ACC112 (cell line): Measurements from ENCODE around the gene HECTD4.

ENCODE experiments used
- H2AFZ ChIP-seq: fragments of 200-600 bp; sonication (generic); one replicate; pipeline ENCODE4 v1.6.0; 2017; ENCODE audit warnings: antibody characterized with exemption, low read length; ENCODE audit not compliant: unreplicated experiment
- H3K27ac ChIP-seq: fragments of 200-600 bp; sonication (generic); 2 replicates; pipeline ENCODE4 v1.5.1; 2014; ENCODE audit warnings: low read depth, mild to moderate bottlenecking, antibody characterized with exemption, low read length, moderate library complexity
- H3K27me3 ChIP-seq: fragments of 200-600 bp; sonication (generic); 2 replicates; pipeline ENCODE4 v1.6.1; 2014; ENCODE audit warnings: mild to moderate bottlenecking, antibody characterized with exemption, low read length, moderate library complexity, mixed read lengths; ENCODE audit not compliant: insufficient read depth
- H3K36me3 ChIP-seq: fragments of 200-600 bp; sonication (generic); 2 replicates; pipeline ENCODE4 v1.6.1; 2016; ENCODE audit warnings: mild to moderate bottlenecking, antibody characterized with exemption, low read length, moderate library complexity, mixed read lengths; ENCODE audit not compliant: insufficient read depth
- H3K4me1 ChIP-seq: fragments of 200-600 bp; sonication (generic); one replicate; pipeline ENCODE4 v1.6.1; 2016; ENCODE audit warnings: low read length, mixed read lengths; ENCODE audit not compliant: insufficient read depth, unreplicated experiment, control insufficient read depth
- H3K4me3 ChIP-seq: fragments of 200-600 bp; sonication (generic); 2 replicates; pipeline ENCODE4 v1.5.1; 2014; ENCODE audit warnings: mild to moderate bottlenecking, low read depth, low read length
- H3K79me2 ChIP-seq: fragments of 200-600 bp; sonication (generic); one replicate; pipeline ENCODE4 v1.6.0; 2016; ENCODE audit warnings: low read length; ENCODE audit not compliant: control insufficient read depth, unreplicated experiment, insufficient read depth

Gene HECTD4

DNA sequence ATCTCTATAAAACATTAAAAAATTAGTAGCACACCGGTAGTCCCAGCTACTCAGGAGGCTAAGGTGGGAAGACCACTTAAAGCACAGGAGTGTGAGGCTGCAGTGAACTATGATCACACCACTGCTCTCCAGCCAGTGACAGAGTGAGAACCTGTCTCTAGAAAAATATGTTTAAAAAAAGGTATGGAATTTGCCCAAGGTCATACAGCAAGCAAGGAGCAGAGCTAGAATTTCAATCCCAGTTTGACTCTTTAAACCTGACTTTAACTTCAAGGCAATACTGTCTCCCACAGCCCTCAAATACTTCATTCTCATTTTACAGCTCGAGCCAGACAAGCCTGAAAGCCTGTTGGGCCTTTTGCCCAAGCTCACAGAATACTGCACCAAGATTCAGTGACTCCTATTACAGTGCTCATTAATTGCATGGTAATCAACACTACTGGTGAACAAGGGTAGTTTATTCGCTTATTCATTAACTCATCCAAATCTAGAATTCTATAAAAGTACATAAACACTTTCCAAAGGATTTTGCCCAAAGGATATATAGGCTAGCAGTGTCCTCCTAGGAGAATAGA lies 8.0 kb downstream of the HECTD4 start:
- Histone ChIP-seq H3K27me3 (no peaks in the 10 kb centered on the region), H2AFZ (no peak overlapping the region), H3K27ac (no peak overlapping the region), H3K4me3 (no peak overlapping the region), H3K36me3 (no peaks in the 10 kb centered on the region), H3K4me1 (peaks cover 8% of the 10 kb centered on the region), H3K79me2 (peaks cover 45% of the 10 kb centered on the region)

DNA sequence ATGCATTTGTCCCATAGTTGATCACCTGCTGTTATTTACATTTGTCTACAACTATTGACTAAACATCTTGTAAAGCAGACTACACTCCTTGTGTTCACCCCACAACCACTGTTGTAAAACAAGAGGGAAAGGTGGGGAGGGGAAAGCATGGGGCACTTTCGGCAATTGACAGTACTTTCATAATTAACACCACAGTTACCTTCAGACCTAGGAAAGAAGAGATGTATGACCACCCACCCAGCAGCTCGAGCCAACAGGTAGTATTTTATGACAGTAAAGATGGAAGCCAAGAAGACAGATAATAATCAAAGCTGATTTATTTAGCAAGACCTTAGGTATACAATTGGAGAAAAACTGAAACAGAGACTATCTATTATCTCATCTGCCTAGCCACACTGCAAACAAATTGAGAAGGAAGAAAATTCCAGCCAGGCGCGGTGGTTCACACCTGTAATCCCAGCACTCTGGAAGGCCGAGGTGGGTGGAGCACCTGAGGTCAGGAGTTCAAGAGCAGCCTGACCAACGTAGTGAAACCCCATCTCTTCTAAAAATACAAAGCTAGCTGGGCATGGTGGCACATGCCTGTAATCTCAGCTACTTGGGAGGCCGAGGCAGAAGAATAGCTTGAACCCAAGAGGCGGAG lies 11.2 kb downstream of the HECTD4 start:
- Histone ChIP-seq H3K4me3 (no peak overlapping the region), H2AFZ (no peak overlapping the region), H3K36me3 (no peaks in the 10 kb centered on the region), H3K27me3 (no peaks in the 10 kb centered on the region), H3K79me2 (peaks cover 36% of the 10 kb centered on the region), H3K27ac (no peak overlapping the region), H3K4me1 (peaks cover 8% of the 10 kb centered on the region)

DNA sequence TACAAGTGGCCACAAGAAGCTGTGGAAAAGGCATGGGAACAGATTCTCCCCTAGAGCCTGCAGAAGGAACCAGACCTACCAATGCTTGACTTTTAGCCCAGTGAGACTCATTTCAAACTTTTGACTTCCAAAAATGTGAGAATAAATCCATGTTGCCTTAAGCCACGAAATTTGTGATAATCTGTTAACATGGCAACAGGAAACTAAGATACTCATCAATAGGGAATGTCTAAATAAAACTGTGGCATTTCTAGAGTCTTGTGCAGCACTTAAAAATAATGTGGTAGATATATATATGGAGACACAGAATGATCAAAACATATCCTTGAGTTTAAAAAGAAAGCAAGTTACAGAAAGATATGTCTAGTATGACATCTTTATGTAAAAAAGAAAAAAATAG lies 12.0 kb downstream of the HECTD4 start:
- H3K27ac ChIP-seq: no peak overlapping the region
- H3K27me3 ChIP-seq: no peaks in the 10 kb centered on the region
- peaks cover 8% of the 10 kb centered on the region for H3K4me1 ChIP-seq
- no peak overlapping the region for H3K4me3 ChIP-seq
- no peaks in the 10 kb centered on the region for H3K36me3 ChIP-seq
- H2AFZ ChIP-seq: no peak overlapping the region
- H3K79me2 ChIP-seq: peaks cover 37% of the 10 kb centered on the region

DNA sequence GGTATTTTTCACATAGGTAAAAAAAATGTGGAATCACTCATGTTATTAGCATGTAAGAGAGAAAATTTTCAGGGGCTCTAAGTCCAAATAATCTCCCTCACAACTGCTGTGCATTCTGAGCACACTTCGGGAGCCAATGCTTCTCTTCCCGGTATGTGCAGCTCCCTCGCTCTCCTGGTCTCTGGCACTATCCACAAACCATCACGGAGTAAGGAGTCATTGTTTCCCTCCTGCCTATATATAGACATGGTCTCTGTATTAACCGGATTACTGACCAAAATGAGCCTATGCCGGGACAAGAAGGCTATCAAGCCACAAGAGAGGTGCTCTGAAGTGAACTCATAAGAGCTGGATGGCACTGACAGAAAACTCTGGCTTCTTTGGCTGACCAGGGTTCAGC lies 13.4 kb downstream of the HECTD4 start:
- Histone ChIP-seq H3K27ac (no peak overlapping the region), H3K79me2 (peaks cover 31% of the 10 kb centered on the region), H3K4me1 (peaks cover 8% of the 10 kb centered on the region), H3K4me3 (no peak overlapping the region), H2AFZ (no peak overlapping the region), H3K36me3 (no peaks in the 10 kb centered on the region), H3K27me3 (no peaks in the 10 kb centered on the region)

DNA sequence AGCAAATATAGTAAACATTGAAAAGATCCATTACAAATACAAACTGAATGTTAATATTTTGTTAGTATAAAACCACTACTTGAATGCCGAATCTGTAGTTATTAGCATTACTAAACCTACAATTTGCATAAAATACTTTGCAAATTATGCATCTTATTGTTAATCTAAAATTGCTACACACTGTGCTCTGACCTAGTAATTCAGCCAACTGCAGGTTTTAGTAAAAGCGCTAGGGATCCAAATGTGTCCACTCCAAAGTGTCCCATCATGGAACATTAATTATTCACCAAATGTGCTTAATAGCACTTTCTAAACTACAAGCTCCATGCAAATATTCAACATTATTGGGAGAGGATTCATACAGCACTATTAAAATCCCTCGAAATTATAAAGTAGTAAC lies 14.3 kb downstream of the HECTD4 start:
- H3K79me2 ChIP-seq: peaks cover 32% of the 10 kb centered on the region
- H3K36me3 ChIP-seq: no peaks in the 10 kb centered on the region
- H2AFZ ChIP-seq: no peak overlapping the region
- no peaks in the 10 kb centered on the region for H3K27me3 ChIP-seq
- H3K27ac ChIP-seq: no peak overlapping the region
- peaks cover 8% of the 10 kb centered on the region for H3K4me1 ChIP-seq
- no peak overlapping the region for H3K4me3 ChIP-seq

DNA sequence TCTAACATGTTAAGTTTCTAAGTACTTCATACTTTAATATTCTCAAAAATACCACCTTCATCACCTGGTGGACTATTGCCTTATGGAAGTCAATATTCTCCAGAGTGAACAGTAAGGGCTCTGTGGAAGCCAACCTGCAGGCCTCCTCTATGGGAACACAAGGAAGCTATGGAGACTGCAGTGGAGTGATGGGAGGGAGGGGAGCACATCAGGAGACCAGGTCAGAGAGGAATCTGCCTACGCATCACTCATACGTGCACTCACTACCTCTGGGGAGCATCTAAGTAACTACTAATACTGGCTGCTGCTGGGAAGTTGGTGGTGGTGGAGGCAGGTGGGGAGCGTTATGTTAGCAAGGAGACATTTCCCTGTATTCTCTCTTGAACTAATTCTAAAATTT lies 19.9 kb downstream of the HECTD4 start:
- Histone ChIP-seq H3K27ac (no peak overlapping the region), H3K4me3 (no peak overlapping the region), H3K4me1 (no peaks in the 10 kb centered on the region), H3K27me3 (no peaks in the 10 kb centered on the region), H3K79me2 (peaks cover 24% of the 10 kb centered on the region), H2AFZ (no peak overlapping the region), H3K36me3 (no peaks in the 10 kb centered on the region)

DNA sequence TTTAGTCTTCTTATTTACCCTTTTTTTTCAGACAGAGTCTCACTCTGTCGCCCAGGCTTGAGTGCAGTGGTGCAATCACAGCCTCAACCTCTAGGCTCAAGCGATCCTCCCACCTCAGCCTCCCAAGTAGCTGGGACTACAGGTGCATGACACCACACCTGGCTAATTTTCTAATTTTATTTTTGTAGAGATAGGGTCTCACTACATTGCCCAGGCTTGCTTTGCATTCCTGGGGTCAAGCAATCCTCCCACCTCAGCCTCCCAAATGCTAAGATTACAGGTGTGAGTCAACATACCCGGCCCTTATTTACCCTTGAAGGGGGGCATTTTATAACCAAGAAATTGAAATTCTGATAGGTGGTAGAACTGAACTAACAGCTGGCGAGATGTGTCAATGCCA lies 21.0 kb downstream of the HECTD4 start:
- Histone ChIP-seq H3K4me1 (no peaks in the 10 kb centered on the region), H3K79me2 (peaks cover 24% of the 10 kb centered on the region), H2AFZ (no peak overlapping the region), H3K27me3 (no peaks in the 10 kb centered on the region), H3K36me3 (no peaks in the 10 kb centered on the region), H3K4me3 (no peak overlapping the region), H3K27ac (no peak overlapping the region)

DNA sequence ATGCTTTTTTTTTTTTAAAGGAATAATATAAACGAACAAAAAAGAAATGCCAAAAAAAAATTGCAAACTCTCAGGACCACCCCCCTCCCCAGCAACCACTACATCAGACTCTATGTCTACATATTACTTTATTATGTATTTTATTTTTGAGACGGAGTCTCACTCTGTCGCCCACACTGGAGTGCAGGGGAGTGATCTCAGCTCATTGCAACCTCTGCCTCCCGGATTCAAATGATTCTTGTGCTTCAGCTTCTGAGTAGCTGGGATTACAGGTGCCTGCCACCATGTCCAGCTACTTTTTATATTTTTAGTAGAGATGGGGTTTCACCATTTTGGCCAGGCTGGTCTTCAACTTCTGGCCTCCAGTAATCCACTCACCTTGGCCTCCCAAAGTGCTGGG lies 22.9 kb downstream of the HECTD4 start:
- no peak overlapping the region for H3K27ac ChIP-seq
- H3K4me3 ChIP-seq: no peak overlapping the region
- H3K79me2 ChIP-seq: peaks cover 18% of the 10 kb centered on the region
- H3K27me3 ChIP-seq: no peaks in the 10 kb centered on the region
- H2AFZ ChIP-seq: no peak overlapping the region
- no peaks in the 10 kb centered on the region for H3K36me3 ChIP-seq
- no peaks in the 10 kb centered on the region for H3K4me1 ChIP-seq

DNA sequence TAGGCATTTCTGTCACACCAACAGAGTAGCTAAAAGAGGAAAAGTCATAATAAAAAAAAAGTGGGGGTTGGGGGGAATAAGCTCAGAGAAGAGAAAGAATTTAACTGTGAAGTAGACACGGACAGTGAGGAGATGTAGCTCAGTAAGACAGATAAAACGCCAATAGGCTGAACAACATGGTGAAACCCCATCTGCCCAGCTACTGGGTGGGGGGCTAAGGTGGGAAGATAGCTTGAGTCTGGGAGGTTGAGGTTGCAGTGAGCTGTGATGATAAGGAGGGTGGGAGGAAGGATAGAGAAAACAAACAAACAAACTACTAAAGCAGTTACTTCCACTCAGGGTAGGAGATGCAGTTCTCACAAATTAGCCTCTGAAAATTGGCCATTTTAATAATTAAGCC lies 25.0 kb downstream of the HECTD4 start:
- H3K27me3 ChIP-seq: no peaks in the 10 kb centered on the region
- H3K27ac ChIP-seq: no peak overlapping the region
- peaks cover 25% of the 10 kb centered on the region for H3K79me2 ChIP-seq

DNA sequence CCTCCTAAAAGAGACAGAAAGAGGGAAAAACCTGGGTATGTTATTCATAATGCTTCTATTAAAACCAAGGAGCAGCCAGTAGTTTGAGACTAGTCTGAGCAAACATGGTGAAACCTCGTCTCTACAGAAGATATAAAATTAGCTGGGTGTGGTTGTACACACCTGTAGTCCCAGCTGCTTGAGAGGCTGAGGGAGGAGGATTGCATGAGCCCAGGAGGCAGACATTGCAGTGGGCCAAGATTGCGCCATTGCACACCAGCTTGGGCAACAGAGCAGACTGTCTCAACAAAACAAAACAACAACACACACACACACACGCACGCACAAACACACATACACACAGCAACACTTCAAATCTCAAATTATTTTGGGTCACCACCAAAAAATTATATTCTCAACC lies 27.8 kb downstream of the HECTD4 start:
- H3K36me3 ChIP-seq: no peaks in the 10 kb centered on the region
- H2AFZ ChIP-seq: no peak overlapping the region
- peaks cover 16% of the 10 kb centered on the region for H3K79me2 ChIP-seq
- H3K27me3 ChIP-seq: no peaks in the 10 kb centered on the region
- H3K4me1 ChIP-seq: no peaks in the 10 kb centered on the region
- no peak overlapping the region for H3K27ac ChIP-seq
- no peak overlapping the region for H3K4me3 ChIP-seq

More for the DNA sequence above, 25.0 kb downstream of the HECTD4 start:
- H3K4me1 ChIP-seq: no peaks in the 10 kb centered on the region
- no peak overlapping the region for H2AFZ ChIP-seq
- H3K36me3 ChIP-seq: no peaks in the 10 kb centered on the region
- H3K4me3 ChIP-seq: no peak overlapping the region

DNA sequence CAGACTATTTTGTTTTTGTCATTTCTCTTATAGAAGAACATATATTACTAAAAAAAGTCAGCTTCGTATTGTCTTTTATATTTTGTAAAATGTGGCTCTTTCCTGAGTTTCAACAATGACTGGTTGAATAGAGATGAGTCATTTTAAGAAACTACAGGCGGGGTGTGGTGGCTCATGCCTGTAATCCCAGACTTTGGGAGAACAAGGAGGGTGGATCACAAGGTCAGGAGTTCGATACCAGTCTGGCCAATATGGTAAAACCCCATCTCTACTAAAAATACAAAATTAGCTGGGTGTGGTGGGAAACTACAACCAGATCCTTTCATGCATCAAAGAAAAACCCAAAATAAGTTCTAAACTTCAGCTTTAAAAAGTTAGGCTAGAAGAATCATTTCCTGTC lies 28.8 kb downstream of the HECTD4 start:
- H3K36me3 ChIP-seq: no peaks in the 10 kb centered on the region
- H3K4me1 ChIP-seq: no peaks in the 10 kb centered on the region
- H3K27me3 ChIP-seq: no peaks in the 10 kb centered on the region
- H3K27ac ChIP-seq: no peak overlapping the region
- no peak overlapping the region for H3K4me3 ChIP-seq
- no peak overlapping the region for H2AFZ ChIP-seq
- H3K79me2 ChIP-seq: peaks cover 14% of the 10 kb centered on the region
